ENCODE data around the gene OR4D9.

DNA sequence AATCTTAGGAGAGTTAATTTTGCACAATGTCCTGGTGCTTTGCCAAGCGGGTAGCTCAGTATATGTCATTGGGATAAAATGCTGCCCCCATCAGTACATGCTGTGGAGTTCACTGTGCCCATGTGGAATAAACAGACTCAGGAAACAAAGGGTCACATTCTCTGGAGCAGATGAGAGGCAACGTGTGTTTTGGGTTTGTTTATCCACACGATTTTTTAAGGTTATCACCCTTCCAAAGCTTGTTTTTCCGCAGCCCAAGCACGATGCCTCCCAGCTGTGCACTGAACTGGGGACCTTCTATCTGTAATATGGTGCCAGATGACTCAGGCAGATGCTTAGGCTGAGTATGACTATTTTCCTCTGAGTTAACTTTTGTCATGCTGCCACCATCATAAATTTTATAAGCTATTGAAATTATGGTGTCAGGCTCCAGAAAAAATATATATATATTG lies 48.1 kb upstream of the OR4D9 start:
- TF ChIP-seq, protein P1, sequence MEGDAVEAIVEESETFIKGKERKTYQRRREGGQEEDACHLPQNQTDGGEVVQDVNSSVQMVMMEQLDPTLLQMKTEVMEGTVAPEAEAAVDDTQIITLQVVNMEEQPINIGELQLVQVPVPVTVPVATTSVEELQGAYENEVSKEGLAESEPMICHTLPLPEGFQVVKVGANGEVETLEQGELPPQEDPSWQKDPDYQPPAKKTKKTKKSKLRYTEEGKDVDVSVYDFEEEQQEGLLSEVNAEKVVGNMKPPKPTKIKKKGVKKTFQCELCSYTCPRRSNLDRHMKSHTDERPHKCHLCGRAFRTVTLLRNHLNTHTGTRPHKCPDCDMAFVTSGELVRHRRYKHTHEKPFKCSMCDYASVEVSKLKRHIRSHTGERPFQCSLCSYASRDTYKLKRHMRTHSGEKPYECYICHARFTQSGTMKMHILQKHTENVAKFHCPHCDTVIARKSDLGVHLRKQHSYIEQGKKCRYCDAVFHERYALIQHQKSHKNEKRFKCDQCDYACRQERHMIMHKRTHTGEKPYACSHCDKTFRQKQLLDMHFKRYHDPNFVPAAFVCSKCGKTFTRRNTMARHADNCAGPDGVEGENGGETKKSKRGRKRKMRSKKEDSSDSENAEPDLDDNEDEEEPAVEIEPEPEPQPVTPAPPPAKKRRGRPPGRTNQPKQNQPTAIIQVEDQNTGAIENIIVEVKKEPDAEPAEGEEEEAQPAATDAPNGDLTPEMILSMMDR (IDR thresholded peaks at IDR 0.05): no peak
- TF ChIP-seq POLR2A (IDR thresholded peaks at IDR 0.05): no peak
